ENCODE data around the gene USP14. TPM values are rescaled to one million over a fixed set of nuclear protein-coding genes. Genes with fewer than 3 reads are reported as not detected.
"Not testable (repeated sequence)": the region's sequence is repeated elsewhere in the genome, so short reads cannot be mapped to it uniquely, and the experiment has no call there.

Gene USP14
- total RNA-seq (10 to 100 TPM; 26.9 to 43.9 (median 34.1) TPM), polyA plus RNA-seq (10 to 100 TPM; 13.0 to 17.8 (median 16.7) TPM)
- long read RNA-seq, donor 1, full-length matches to known transcripts: 6 of 6 reads
- long read RNA-seq, donor 1, partial matches to known transcripts: 0 of 6 reads
- long read RNA-seq, donor 1, other reads (novel, unspliced or antisense): 0 of 6 reads
- long read RNA-seq, donor 2, full-length matches to known transcripts: 7 of 13 reads
- long read RNA-seq, donor 2, partial matches to known transcripts: 6 of 13 reads
- long read RNA-seq, donor 2, other reads (novel, unspliced or antisense): 0 of 13 reads

DNA sequence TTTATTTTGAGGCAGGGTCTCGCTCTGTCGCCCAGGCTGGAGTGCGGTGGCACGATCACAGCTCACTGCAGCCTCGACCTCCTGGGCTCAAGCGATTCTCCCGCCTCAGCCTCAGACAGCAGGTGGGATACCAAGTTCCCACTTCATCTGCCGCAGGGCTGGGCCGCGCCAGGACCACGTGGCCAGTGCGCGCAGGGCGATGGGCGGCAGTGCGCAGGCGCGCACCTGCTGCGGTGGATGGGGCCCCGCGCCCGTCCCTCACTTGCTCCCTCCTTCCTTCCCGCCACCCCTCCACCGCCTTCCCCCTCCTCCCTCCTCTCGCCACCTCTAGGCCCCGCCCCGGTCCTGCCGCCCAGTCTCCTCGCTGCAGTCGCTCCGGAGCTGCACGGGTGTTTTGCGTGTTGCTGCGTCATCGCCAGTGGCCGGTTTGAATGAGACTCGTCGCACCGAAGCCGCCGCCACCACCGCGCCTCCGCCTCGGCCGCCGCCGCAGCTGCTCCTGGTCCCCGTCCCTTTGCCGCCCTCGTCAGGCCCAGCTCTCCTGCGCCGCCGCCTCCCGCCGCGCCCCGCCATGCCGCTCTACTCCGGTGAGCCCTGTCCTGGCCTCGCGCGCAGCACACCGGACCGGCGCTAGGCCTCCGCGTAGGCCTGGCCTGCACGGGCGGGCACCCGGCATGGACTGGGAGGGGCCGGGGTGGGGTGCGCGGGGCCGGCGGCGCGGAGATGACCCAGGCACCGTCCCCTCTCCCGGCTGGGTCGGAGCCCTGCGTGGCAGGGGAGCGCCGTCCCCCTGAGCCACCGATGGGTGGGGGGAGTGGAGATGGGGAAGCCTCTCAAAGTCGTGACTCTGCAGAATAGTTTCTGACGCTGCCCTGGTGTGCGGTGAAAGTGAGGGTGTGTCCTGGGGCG, at the start of gene USP14:
USP14 (plus strand) TSS at position 430 of the 909 bp plus-strand sequence; CDS start at position 572, 142 bp downstream.
- WGBS, 5 donors: 1 to 3% (median 1%) methylated on average over 45 to 89 of the region's 89 CpGs
- TF ChIP-seq POLR2A (IDR thresholded peaks at IDR 0.05) (peak in 1 of 3 donors; percentile 22), POLR2AphosphoS5 (IDR thresholded peaks at IDR 0.05) (peak; percentile 87 to 93 (median 90))
- TF ChIP-seq, protein P1, sequence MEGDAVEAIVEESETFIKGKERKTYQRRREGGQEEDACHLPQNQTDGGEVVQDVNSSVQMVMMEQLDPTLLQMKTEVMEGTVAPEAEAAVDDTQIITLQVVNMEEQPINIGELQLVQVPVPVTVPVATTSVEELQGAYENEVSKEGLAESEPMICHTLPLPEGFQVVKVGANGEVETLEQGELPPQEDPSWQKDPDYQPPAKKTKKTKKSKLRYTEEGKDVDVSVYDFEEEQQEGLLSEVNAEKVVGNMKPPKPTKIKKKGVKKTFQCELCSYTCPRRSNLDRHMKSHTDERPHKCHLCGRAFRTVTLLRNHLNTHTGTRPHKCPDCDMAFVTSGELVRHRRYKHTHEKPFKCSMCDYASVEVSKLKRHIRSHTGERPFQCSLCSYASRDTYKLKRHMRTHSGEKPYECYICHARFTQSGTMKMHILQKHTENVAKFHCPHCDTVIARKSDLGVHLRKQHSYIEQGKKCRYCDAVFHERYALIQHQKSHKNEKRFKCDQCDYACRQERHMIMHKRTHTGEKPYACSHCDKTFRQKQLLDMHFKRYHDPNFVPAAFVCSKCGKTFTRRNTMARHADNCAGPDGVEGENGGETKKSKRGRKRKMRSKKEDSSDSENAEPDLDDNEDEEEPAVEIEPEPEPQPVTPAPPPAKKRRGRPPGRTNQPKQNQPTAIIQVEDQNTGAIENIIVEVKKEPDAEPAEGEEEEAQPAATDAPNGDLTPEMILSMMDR (IDR thresholded peaks at IDR 0.05 in 8 of 11, conservative IDR thresholded peaks at IDR 0.05 in 3 of 11): peak in 3 of 11 experiments; percentile 5 to 24 (median 18)
- DNase-seq: peak; percentile 99

DNA sequence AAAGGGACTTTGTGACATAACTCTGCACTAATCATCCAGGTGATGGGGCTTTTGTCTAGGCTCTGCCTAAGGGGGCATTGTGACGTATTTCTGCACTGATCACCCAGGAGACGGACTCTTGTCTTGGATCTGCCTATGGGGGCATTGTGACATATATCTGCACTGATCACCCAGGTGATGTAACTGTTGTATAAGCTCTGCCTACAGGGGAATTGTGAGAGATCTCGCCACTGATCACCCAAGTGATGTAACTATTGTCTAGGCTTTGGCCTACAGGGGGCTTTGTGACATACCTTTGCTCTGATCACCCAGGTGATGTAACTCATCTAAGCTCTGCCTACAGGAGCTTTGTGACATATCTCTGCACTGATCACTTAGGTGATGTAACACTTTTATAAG, 49.7 kb upstream of the USP14 start:
- DNase-seq: not testable (repeated sequence)

More for the DNA sequence above, at the start of gene USP14:
- H3K27me3 ChIP-seq (replicated peaks in 1 of 7): no peaks in the 10 kb centered on the region
- H3K4me3 ChIP-seq: peak within 1 kb of the TSS; percentile 59 to 99 (median 97)
- peaks cover 0 to 15% (median under 1%) of the 10 kb centered on the region in 6 donors for H3K36me3 ChIP-seq
- no peaks in the 10 kb centered on the region for H3K9me3 ChIP-seq
- intact Hi-C loops (cut with DNase I; ENCODE audit: low total_unique reads): no loop called here
- H3K27ac ChIP-seq: peak within 1 kb of the TSS; percentile 48 to 94 (median 88)
- H3K4me1 ChIP-seq: peaks cover 12 to 50% (median 32%) of the 10 kb centered on the region in 6 donors

DNA sequence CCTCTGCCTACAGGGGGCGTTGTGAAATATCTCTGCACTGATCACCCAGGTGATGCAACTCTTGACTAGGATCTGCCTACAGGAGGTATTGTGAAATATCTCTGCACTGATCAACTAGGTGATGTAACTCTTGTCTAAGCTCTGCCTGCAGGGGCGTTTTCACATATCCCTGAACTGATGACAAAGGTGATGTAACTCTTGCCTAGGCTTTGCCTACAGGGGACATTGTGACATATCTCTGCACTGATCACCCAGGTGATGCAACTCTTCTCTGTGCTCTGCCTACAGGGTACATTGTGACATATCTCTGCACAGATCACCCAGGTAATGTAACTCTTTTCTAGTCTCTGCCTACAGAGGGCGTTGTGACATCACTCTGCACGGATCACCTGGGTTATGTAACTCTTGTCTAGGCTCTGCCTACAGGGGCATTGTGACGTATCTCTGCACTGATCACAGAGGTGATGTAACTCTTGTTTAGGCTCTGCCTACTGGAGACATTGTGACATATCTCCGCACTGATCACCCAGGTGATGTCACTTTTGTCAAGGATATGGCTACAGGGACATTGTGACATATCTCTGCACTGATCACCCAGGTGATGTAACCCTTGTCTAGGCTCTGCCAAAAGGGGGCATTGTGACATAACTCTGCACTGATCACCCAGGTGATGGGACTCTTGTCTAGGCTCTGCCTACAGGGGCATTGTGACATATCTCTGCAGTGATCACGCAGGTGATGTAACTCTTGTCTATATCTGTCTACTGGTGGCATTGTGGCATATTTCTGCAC, 49.0 kb upstream of the USP14 start:
- H3K36me3 ChIP-seq; intact Hi-C loops (cut with DNase I; ENCODE audit: low total_unique reads); H3K4me3 ChIP-seq; H3K27ac ChIP-seq; DNase-seq: not testable (repeated sequence)
- H3K9me3 ChIP-seq: peaks cover 0 to 12% (median 1%) of the 10 kb centered on the region in 8 donors
- 18 to 43% (median 31%) methylated on average over 5 to 7 of the region's 7 CpGs for WGBS, 5 donors
- H3K27me3 ChIP-seq (replicated peaks in 1 of 7): peaks cover 0 to 10% (median 0%) of the 10 kb centered on the region in 7 donors
- peaks cover 0 to 11% (median 2%) of the 10 kb centered on the region in 6 donors for H3K4me1 ChIP-seq

More for the DNA sequence above, 49.7 kb upstream of the USP14 start:
- H3K4me3 ChIP-seq; H3K27ac ChIP-seq; H3K36me3 ChIP-seq; intact Hi-C loops (cut with DNase I; ENCODE audit: low total_unique reads): not testable (repeated sequence)
- Histone ChIP-seq H3K9me3 (peaks cover 0 to 12% (median 1%) of the 10 kb centered on the region in 8 donors), H3K4me1 (peaks cover 0 to 11% (median 2%) of the 10 kb centered on the region in 6 donors), H3K27me3 (replicated peaks in 1 of 7) (peaks cover 0 to 10% (median 0%) of the 10 kb centered on the region in 7 donors)
- 28 to 51% methylated on average over 2 of the region's 3 CpGs; no CpG with 5 or more reads in 3 of the 5 donors for WGBS, 5 donors

DNA sequence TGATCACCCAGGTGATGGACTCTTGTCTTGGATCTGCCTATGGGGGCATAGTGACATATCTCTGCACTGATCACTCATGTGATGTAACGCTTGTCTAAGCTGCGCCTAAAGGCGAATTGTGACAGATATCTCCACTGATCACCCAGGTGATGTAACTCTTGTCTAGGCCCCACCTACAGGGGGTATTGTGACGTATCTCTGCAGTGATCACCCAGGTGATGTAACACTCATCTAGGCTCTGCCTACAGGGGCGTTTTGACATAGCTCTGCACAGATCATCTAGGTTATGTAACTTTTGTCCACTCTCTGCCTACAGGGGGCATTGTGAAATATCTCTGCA, 48.5 kb upstream of the USP14 start:
- peaks cover 0 to 11% (median 2%) of the 10 kb centered on the region in 6 donors for H3K4me1 ChIP-seq
- WGBS, 5 donors: 46 to 60% (median 58%) methylated on average over 5 of the region's 5 CpGs
- H3K27ac ChIP-seq; DNase-seq; intact Hi-C loops (cut with DNase I; ENCODE audit: low total_unique reads); H3K4me3 ChIP-seq; H3K36me3 ChIP-seq: not testable (repeated sequence)
- H3K9me3 ChIP-seq: peaks cover 0 to 12% (median 1%) of the 10 kb centered on the region in 8 donors
- peaks cover 0 to 10% (median 0%) of the 10 kb centered on the region in 7 donors for H3K27me3 ChIP-seq (replicated peaks in 1 of 7)

DNA sequence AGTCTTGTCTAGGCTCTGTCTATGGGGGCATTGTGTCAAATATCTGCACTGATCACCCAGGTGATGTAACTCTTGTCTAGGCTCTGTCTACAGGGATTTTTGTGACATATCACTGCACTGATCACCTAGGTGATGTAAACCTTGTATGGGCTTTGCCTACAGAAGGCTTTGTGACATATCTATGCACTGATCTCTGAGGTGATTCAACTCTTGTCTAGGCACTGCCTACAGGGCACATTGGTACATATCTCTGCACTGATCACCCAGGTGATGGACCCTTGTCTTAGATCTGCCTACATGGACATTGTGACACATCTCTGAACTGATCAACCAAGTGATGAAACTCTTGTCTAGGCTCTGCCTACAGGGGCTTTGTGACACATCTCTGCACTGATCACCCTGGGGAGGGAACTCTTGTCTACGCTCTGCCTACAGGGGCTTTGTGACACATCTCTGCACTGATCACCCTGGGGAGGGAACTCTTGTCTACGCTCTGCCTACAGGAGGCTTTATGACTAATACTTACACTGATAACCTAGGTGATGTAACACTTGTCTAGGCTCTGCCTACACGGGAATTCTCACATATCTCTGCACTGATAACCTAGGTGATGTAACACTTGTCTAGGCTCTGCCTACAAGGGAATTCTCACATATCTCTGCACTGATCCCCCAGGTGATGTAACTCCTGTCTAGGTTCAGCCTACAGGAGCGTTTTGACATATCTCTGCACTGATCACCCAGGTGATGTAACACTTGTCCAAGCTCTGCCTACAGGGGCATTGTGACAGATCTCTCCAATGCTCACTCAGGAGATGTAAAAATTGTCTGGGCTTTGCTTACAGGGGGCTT, 47.8 kb upstream of the USP14 start:
- Histone ChIP-seq H3K9me3 (peaks cover 0 to 12% (median 1%) of the 10 kb centered on the region in 8 donors), H3K27me3 (replicated peaks in 1 of 7) (peaks cover 0 to 10% (median 0%) of the 10 kb centered on the region in 7 donors), H3K4me1 (peaks cover 0 to 11% (median 2%) of the 10 kb centered on the region in 6 donors)
- DNase-seq; H3K4me3 ChIP-seq; H3K36me3 ChIP-seq; H3K27ac ChIP-seq; intact Hi-C loops (cut with DNase I; ENCODE audit: low total_unique reads): not testable (repeated sequence)
- 47 to 60% (median 57%) methylated on average over 4 of the region's 4 CpGs for whole genome bisulfite sequencing, 5 donors

Data from spleen (tissue), 13 donors.